NCI-H187 (cell line): Measurements from ENCODE around the gene PLEK.
"Not testable (repeated sequence)": the region's sequence is repeated elsewhere in the genome, so short reads cannot be mapped to it uniquely, and the experiment has no call there.

Experiments used
- DNase-seq, 2 experiments: peaks; one replicate each; lab custom pipeline; 2025; lab: John Stamatoyannopoulos, UW

Gene PLEK

GRCh38 chr2:68365087-68365486 is at the start of gene PLEK:
PLEK (plus strand) TSS chr2:68365282; CDS start chr2:68365352, 70 bp downstream.
- DNase-seq = no peak

DNA sequence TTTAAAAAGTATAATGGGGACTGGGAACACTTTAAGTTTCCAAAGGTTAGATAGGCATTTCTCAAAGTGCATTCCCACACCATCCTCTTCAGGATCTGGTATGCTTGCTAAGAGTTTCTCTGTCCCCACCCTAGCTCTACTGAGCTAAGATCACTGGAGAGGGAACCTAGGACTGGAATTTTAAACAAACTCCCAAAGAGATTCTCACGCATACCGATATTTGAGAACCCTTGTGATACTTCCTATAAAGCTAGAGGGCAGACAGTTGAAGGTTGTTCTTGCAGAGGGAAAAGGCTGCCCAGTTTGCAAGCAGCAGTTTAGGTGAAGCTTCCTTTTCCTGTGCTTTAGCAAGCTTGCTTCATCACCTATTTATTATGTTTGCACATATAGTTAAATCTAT is 49.0 kb upstream of the PLEK start:
- no peak for DNase-seq

DNA sequence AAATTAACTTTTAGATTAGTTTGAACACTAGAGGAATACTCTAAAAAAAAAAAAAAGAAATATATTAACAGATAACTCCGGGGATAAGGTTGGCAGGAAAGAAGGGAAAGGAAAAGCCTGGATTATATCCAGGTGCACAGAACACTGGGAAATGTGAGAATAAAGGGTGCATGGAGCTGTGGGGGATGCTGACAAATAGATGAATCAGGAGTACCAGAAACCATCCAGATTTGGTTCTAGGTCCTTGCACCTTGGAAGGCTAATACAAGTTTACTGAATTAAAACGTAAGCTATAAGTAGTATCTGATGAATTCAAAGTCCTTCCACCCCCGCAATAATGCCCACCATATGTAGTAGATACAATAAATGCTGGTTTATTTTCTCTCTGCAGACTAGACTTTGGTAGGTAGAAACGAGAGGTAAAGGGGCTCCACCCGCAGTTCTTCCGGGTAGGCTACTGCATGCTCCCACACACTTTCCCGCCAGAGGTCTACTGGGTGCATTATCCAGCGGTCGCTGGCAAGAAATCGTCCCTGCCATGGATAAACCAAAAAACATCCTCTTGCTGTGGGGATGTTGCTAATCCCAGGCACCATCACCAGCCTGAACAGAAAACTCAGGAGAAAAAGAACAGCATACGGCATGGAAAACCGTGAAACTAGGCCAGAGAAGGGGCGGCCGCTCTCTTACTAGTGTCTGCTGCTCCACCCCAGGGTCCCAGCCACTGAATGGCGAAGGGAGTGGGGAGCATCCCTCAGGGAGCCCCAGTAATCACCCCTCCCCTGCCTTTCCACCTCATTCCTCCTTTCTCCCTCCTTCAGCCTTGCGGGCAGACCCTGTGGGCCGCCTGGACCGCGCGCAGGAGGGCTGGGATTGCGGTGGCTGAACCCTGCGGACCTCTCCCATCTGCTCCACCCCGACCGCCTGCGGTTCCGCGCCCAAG is 46.8 kb upstream of the PLEK start:
- DNase-seq = no peak

DNA sequence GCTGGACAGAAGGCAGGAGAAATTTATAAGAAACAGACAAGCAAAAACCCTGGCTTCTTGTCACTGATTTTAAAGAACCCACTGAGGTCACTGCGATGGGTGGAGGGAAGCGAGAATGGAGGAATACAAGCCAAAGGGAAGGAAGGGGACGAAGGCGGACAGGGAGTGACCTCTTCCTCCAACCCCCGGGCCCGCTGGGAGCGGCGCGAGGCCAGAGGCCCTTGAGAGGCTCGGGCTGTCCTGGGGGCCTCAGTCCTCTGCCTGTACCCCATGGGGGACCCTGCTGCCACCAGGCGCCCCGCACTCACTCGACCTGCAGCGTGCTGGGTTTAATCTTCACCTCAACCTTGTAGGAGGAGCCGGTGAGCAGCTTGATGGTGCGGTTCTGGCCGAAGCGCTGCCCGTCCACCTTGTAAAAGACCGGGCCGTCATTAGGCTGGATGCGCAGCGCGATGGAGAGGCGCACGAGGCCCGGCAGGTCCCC is 46.1 kb upstream of the PLEK start:
- DNase-seq = peak in 1 of 2 experiments; percentile 56

- peak; percentile 75 to 83 for DNase-seq
Observed at GRCh38 chr2:68319398-68320117, 45.5 kb upstream of the PLEK start, which contains the start of gene CNRIP1. CNRIP1 (minus strand) TSS chr2:68319949; CDS start chr2:68319400, 549 bp downstream.

GRCh38 chr2:68320118-68320641 is 44.9 kb upstream of the PLEK start:
- peak in 1 of 2 experiments; percentile 75 for DNase-seq

GRCh38 chr2:68325056-68325455 is 40.0 kb upstream of the PLEK start:
- no peak for DNase-seq

GRCh38 chr2:68328901-68329300 is 36.2 kb upstream of the PLEK start:
- no peak for DNase-seq

DNA sequence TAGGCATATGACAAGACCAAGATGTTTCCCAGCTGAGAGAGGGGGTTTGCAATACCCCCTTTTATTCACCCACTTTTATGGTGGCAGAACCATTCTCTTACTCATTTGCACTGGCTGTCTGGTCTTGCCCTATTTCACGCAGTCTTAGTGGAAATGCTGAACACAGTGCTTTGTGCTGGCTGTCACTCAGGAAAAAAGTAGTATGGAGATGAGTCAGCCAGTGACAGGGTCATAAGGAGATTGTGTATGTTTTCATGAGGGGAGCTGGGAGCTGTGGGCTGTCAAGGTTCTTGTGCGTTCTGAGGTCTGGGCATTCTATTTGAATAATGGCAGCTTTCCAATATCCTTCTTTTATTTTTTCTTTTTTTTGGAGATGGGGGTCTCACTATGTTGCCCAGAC is 34.4 kb upstream of the PLEK start:
- DNase-seq = no peak

GRCh38 chr2:68333009-68333408 is 32.1 kb upstream of the PLEK start:
- DNase-seq = no peak

DNA sequence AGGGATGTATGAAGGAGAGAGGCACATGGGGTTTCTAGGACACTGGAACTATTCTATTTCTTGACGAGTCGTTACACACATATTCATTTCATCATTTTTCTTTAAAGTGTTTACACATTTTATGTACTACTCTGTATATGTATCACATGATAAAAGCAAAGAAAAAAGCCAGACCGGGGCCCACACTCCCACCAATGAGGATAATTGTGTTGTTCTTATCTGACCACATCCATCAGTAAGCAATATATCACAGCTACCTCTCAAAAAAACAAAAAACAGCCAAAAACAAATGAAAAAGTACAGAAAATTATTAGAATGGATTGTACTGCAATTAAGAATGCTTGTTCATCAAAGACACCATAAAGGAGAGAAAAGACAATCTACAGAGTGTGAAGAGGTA is 31.2 kb upstream of the PLEK start:
- no peak for DNase-seq

DNA sequence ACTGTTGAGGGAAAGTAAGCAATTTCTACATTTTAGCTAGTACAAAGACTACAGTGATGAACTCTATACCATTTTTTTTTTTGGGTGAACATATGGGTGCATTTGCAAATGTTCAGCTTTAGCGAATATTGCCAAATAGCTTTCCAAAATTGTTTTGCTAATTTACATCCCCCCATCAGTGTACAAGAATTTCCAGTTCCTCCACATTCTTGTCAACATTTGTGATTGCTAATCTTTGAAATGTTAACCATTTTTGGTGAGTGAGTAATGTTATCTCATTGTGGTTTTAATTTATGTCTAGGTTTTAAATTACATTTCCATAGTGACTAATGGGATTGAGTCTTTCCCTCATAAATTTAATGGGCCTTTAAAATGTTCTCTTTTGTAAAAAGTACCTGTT is 28.9 kb upstream of the PLEK start:
- DNase-seq = no peak

GRCh38 chr2:68340226-68341061 is 24.6 kb upstream of the PLEK start:
- no peak for DNase-seq

GRCh38 chr2:68341062-68341329 is 24.1 kb upstream of the PLEK start:
- no peak for DNase-seq

DNA sequence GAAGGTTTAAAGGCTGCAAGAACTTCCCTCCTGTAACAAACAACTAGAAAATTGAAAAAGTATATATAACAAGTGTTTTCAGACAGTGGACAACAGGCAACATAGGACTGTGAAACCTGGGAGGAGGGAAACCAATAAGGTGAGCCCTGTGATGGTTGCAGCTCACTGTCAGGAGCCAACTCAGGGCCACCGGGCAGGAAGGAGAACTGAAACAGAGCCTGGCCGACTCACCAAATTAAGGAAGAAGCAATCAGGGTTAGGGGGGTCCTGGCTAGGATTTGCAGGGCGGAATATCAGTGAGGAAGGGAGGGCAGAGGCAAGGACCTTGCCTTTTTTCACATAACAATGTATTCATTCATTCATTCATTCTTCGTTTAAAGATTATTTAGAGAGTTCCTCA is 23.5 kb upstream of the PLEK start:
- DNase-seq = no peak

DNA sequence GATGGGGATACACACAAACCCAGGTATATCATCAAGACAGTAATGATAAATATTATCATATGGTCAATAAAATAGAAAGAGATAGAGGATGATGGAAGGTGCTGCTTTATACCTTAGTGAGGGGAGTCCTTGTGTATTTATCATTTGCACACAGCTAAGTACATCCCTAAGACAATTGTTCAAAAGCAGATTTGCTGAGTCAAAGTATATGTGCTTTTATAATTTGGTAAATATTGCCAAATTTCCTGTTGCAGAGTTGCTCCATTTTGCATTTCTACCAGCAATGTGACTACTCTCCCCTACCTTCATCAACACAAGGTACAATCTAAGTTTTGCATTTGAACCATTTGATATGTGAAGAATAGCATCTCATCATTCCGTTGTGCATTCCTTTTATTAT is 22.6 kb upstream of the PLEK start:
- DNase-seq = no peak

DNA sequence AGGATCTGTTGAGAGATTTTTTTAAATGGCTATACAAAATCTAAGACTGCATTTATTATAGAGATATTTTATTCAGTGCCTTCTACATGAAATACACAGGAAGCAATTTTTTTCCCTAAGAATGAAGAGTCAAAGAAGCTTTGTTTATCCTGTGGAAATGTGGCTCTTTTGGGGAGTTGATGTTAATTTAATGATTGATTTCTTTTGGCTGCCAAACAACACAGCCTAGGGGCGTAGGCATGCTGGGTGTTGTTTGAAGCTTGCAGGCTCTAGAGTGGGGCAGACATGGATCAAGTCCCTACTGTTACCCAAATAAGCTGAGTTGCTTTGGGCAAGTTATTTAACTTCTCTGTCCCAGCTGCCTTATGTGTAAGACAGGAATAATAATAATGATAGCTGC is 21.1 kb upstream of the PLEK start:
- no peak for DNase-seq

- no peak for DNase-seq
Observed at GRCh38 chr2:68345129-68345875, 19.8 kb upstream of the PLEK start.

GRCh38 chr2:68349091-68349490 is 16.0 kb upstream of the PLEK start:
- DNase-seq = not testable (repeated sequence)

GRCh38 chr2:68351997-68352396 is 13.1 kb upstream of the PLEK start:
- no peak for DNase-seq
